ENCODE measurements around the gene SLC37A1.

SLC37A1 gene

GRCh38 chr21:42478504-42478903, 35.1 kb upstream of the SLC37A1 start:
- DNase-seq (ENCODE audit: low read depth, low spot score), result no peak

GRCh38 chr21:42479582-42479981, 34.1 kb upstream of the SLC37A1 start:
- no peak for DNase-seq (ENCODE audit: low read depth, low spot score)

GRCh38 chr21:42480736-42481135, 32.9 kb upstream of the SLC37A1 start:
- DNase-seq (ENCODE audit: low read depth, low spot score), result no peak

GRCh38 chr21:42481169-42481568, 32.5 kb upstream of the SLC37A1 start:
- DNase-seq (ENCODE audit: low read depth, low spot score), result no peak

- DNase-seq (ENCODE audit: low read depth, low spot score), result no peak
These were observed 28.7 kb upstream of the SLC37A1 start for GRCh38 chr21:42484966-42485365.

GRCh38 chr21:42486072-42486471, 27.6 kb upstream of the SLC37A1 start:
- no peak for DNase-seq (ENCODE audit: low read depth, low spot score)

- DNase-seq (ENCODE audit: low read depth, low spot score), result no peak
These were observed 27.1 kb upstream of the SLC37A1 start for GRCh38 chr21:42486531-42486930.

- no peak for DNase-seq (ENCODE audit: low read depth, low spot score)
These were observed 24.6 kb upstream of the SLC37A1 start for GRCh38 chr21:42489006-42489563.

- DNase-seq (ENCODE audit: low read depth, low spot score), result no peak
These were observed 23.7 kb upstream of the SLC37A1 start for GRCh38 chr21:42489991-42490390.

GRCh38 chr21:42490720-42491119, 22.9 kb upstream of the SLC37A1 start:
- no peak for DNase-seq (ENCODE audit: low read depth, low spot score)

- DNase-seq (ENCODE audit: low read depth, low spot score), result no peak
These were observed 22.3 kb upstream of the SLC37A1 start for GRCh38 chr21:42491328-42491727.

GRCh38 chr21:42492201-42492600, 21.5 kb upstream of the SLC37A1 start:
- no peak for DNase-seq (ENCODE audit: low read depth, low spot score)

GRCh38 chr21:42493109-42494060, 20.3 kb upstream of the SLC37A1 start:
- no peak for DNase-seq (ENCODE audit: low read depth, low spot score)

- no peak for DNase-seq (ENCODE audit: low read depth, low spot score)
These were observed 18.6 kb upstream of the SLC37A1 start for GRCh38 chr21:42495027-42495426.

- DNase-seq (ENCODE audit: low read depth, low spot score), result no peak
These were observed 17.9 kb upstream of the SLC37A1 start for GRCh38 chr21:42495765-42496119.

- peak; percentile 92 for DNase-seq (ENCODE audit: low read depth, low spot score)
These were observed 17.4 kb upstream of the SLC37A1 start, which contains the start of gene RSPH1 for GRCh38 chr21:42496120-42496838. TSS of gene RSPH1 (minus strand) at chr21:42496224. CDS start at chr21:42496186, 38 bp downstream.

- DNase-seq (ENCODE audit: low read depth, low spot score), result no peak
These were observed 16.8 kb upstream of the SLC37A1 start for GRCh38 chr21:42496839-42497202.

GRCh38 chr21:42498012-42498411, 15.6 kb upstream of the SLC37A1 start:
- no peak for DNase-seq (ENCODE audit: low read depth, low spot score)

GRCh38 chr21:42499444-42500112, 14.1 kb upstream of the SLC37A1 start:
- DNase-seq (ENCODE audit: low read depth, low spot score), result no peak

GRCh38 chr21:42500225-42500624, 13.4 kb upstream of the SLC37A1 start:
- DNase-seq (ENCODE audit: low read depth, low spot score), result no peak

- DNase-seq (ENCODE audit: low read depth, low spot score), result no peak
These were observed 12.9 kb upstream of the SLC37A1 start for GRCh38 chr21:42500736-42501135.

- DNase-seq (ENCODE audit: low read depth, low spot score), result no peak
These were observed 9.9 kb upstream of the SLC37A1 start for GRCh38 chr21:42503711-42504110.

Data from iPS DF 19.7 (cell line).